ENCODE data around the gene GPR108. TPM values are rescaled to one million over a fixed set of nuclear protein-coding genes. Genes with fewer than 3 reads are reported as not detected.
A peak's percentile ranks its signal among the peaks of the same experiment; 100 is the strongest.

Gene GPR108
- total RNA-seq, 3 donors from 2014 or later (not counting 1 experiment from before 2014, with no cell fraction given) = 66.1 to 78.0 (median 76.9) TPM

GRCh38 chr19:6697291-6697690 lies 40.1 kb downstream of the GPR108 start:
- Histone ChIP-seq H3K27me3 (ENCODE audit: control insufficient read depth, insufficient read depth, low read length) (no peaks in the 10 kb centered on the region), H3K4me3 (ENCODE audit: low read length) (no peak overlapping the region), H3K9me3 (ENCODE audit: control insufficient read depth, insufficient read depth, low read length) (no peaks in the 10 kb centered on the region), H3K27ac (ENCODE audit: low read length) (no peak overlapping the region), H3K36me3 (ENCODE audit: control insufficient read depth, insufficient read depth, low read length) (no peaks in the 10 kb centered on the region), H3K4me1 (ENCODE audit: control insufficient read depth, insufficient read depth, low read length) (peaks cover 4% of the 10 kb centered on the region)
- peaks cover 4 to 6% of the 10 kb centered on the region in 2 donors for H3K4me1 Mint-ChIP-seq
- WGBS (ENCODE audit: insufficient coverage) = 40% methylated on average over 13 of the region's 13 CpGs
- no peaks in the 10 kb centered on the region for H3K9me3 Mint-ChIP-seq
- no peak overlapping the region for H3K4me3 Mint-ChIP-seq
- DNase-seq = no peak
- peak in 2 of 3 donors; percentile 26 to 59 for ATAC-seq
- no peaks in the 10 kb centered on the region for H3K27me3 Mint-ChIP-seq (ENCODE audit: low read depth in 2 of 2)
- H3K27ac Mint-ChIP-seq = no peak overlapping the region
- TF ChIP-seq CTCF (IDR thresholded peaks at IDR 0.05) = no peak
- no peaks in the 10 kb centered on the region for H3K36me3 Mint-ChIP-seq
- intact Hi-C loops (cut with micrococcal nuclease) = no loop called here

DNA sequence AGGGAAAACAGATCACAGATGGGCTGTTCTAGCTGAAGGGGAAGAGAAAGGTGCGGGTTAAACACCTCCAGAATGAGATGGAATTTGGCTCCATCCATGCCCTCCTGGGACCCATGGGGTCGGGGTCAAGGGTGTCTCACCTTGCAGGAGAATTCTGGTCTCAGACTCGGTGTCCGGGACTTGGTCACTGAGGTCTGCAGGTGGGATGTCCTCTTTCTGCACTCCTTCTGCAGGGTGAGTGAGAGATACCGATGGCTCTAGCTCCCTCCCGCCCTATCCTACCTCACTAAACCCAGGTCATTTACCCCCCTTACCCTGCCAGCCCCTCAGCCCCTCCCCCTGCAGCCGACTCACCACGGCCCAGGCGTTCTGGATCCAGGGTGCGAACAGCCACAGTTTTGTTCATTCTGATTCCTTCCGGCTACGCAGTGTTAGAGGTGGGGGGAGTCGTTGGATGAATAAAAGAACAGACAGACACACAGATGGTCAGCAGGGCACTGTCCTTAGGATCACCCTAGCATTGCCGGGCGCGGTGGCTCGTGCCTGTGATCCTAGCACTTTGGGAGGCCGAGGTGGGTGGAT lies 41.0 kb downstream of the GPR108 start:
- intact Hi-C loops (cut with micrococcal nuclease) = no loop called here
- H3K27me3 Mint-ChIP-seq (ENCODE audit: low read depth in 2 of 2) = no peaks in the 10 kb centered on the region
- H3K36me3 Mint-ChIP-seq = no peaks in the 10 kb centered on the region
- H3K27ac ChIP-seq (ENCODE audit: low read length) = no peak overlapping the region
- WGBS (ENCODE audit: insufficient coverage) = 84% methylated on average over 18 of the region's 18 CpGs
- H3K4me3 ChIP-seq (ENCODE audit: low read length) = no peak overlapping the region
- H3K9me3 ChIP-seq (ENCODE audit: control insufficient read depth, insufficient read depth, low read length) = no peaks in the 10 kb centered on the region
- H3K27me3 ChIP-seq (ENCODE audit: control insufficient read depth, insufficient read depth, low read length) = no peaks in the 10 kb centered on the region
- peaks cover 4 to 6% of the 10 kb centered on the region in 2 donors for H3K4me1 Mint-ChIP-seq
- peaks cover 4% of the 10 kb centered on the region for H3K4me1 ChIP-seq (ENCODE audit: control insufficient read depth, insufficient read depth, low read length)
- no peak overlapping the region for H3K27ac Mint-ChIP-seq
- H3K9me3 Mint-ChIP-seq = no peaks in the 10 kb centered on the region
- H3K4me3 Mint-ChIP-seq = no peak overlapping the region
- DNase-seq (no peak), ATAC-seq (no peak)
- no peaks in the 10 kb centered on the region for H3K36me3 ChIP-seq (ENCODE audit: control insufficient read depth, insufficient read depth, low read length)
- TF ChIP-seq CTCF (IDR thresholded peaks at IDR 0.05) = no peak

DNA sequence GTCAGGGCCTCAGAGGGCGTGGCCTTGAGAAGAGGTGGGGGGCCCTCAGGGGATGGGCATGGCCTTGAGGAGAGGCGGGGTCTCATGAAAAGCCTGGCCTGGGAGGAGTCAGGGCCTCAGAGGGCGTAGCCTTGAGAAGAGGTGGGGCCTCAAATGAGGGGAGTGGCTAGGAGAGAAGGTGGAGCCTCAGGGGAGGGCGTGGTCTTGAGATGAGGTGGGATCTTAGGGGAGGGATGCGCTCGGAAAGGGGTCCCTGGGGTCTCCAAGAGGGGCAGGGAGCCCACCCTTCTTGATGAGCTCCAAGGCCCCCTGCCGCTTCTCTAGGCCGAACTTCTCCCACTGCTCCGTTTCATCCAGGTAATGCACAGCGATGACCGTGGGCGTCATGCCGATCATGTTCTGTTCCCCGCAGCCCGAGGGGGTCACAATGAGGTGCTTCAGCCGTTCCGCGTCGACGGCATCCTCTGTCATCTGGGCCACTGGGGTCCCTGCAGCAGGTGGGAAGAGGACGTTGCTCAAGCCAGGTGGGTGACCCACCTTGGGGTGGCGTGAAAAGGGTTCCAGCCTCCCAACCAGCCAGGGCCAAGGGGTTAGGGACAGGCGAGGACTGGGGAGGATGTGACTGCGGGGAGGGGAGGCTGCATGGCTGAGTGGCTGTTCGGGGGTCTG lies 43.1 kb downstream of the GPR108 start:
- no peaks in the 10 kb centered on the region for H3K36me3 Mint-ChIP-seq
- H3K27me3 ChIP-seq (ENCODE audit: control insufficient read depth, insufficient read depth, low read length) = no peaks in the 10 kb centered on the region
- H3K4me1 ChIP-seq (ENCODE audit: control insufficient read depth, insufficient read depth, low read length) = peaks cover 4% of the 10 kb centered on the region
- no peak for TF ChIP-seq CTCF (IDR thresholded peaks at IDR 0.05)
- WGBS (ENCODE audit: insufficient coverage) = 96% methylated on average over 23 of the region's 25 CpGs
- intact Hi-C loops (cut with micrococcal nuclease) = no loop called here
- no peak for DNase-seq
- H3K4me3 Mint-ChIP-seq = no peak overlapping the region
- H3K27me3 Mint-ChIP-seq (ENCODE audit: low read depth in 2 of 2) = no peaks in the 10 kb centered on the region
- H3K4me1 Mint-ChIP-seq = peaks cover 4 to 6% of the 10 kb centered on the region in 2 donors
- H3K36me3 ChIP-seq (ENCODE audit: control insufficient read depth, insufficient read depth, low read length) = no peaks in the 10 kb centered on the region
- H3K9me3 Mint-ChIP-seq = no peaks in the 10 kb centered on the region
- no peak overlapping the region for H3K27ac Mint-ChIP-seq
- H3K4me3 ChIP-seq (ENCODE audit: low read length) = no peak overlapping the region
- ATAC-seq = no peak
- H3K9me3 ChIP-seq (ENCODE audit: control insufficient read depth, insufficient read depth, low read length) = no peaks in the 10 kb centered on the region
- H3K27ac ChIP-seq (ENCODE audit: low read length) = no peak overlapping the region

Data from natural killer cell (primary cell).